Psoas muscle (tissue), 8 donors: ENCODE measurements around the gene GGT5. TPM values are rescaled to one million over a fixed set of nuclear protein-coding genes. Genes with fewer than 3 reads are reported as not detected.

Experiments used
- ATAC-seq, 4 donors: fragments of 200-7000 bp; cut with Tn5 transposase; one replicate each; pipeline ENCODE4 v1.9.1; 2020; ENCODE audit warnings: moderate library complexity in 3 of 4, mild to moderate bottlenecking in 2 of 4
- DNase-seq, 2 donors: peaks; one replicate each; pipeline ENCODE4 v3.0.0-alpha.2; 2020
- H3K27ac ChIP-seq: fragments of 200-600 bp; one replicate; pipeline ENCODE4 v1.8.0; 2022
- H3K27me3 ChIP-seq, 3 donors: fragments of 200-600 bp in 1 of 3; one replicate each; pipeline versions ENCODE4 v1.6.1 to v1.8.0; 2013 to 2022; ENCODE audit warnings: low read length in 2 of 3, mild to moderate bottlenecking in 2 of 3, moderate library complexity in 1 of 3; ENCODE audit not compliant: insufficient read depth in 3 of 3
- H3K36me3 ChIP-seq, 2 donors: fragments of 200-600 bp in 1 of 2; one replicate each; pipeline versions ENCODE4 v1.6.1 to v1.8.0; 2013 to 2022; ENCODE audit warnings: low read depth in 1 of 2, mild to moderate bottlenecking in 1 of 2, moderate library complexity in 1 of 2; ENCODE audit not compliant: insufficient read depth in 1 of 2
- H3K4me1 ChIP-seq: fragments of 200-600 bp; one replicate; pipeline ENCODE4 v1.8.0; 2022
- H3K4me3 ChIP-seq: fragments of 200-600 bp; one replicate; pipeline ENCODE4 v1.8.0; 2022; ENCODE audit warnings: mild to moderate bottlenecking
- H3K9me3 ChIP-seq: fragments of 200-600 bp; one replicate; pipeline ENCODE4 v1.8.0; 2022
- CTCF ChIP-seq: fragments of 200-600 bp; IDR thresholded peaks from one replicate; pipeline ENCODE4 v1.8.0; 2022; ENCODE audit warnings: antibody characterized with exemption
- WGBS, 3 donors: extraction: QIAGEN DNeasy Blood & Tissue Kit; methylation state at CpG; one replicate each; pipeline versions ENCODE4 v1.1.6 to v1.1.7; 2013; 5-methylcytosine and 5-hydroxymethylcytosine counted together
- intact Hi-C, 2 donors: fragments of 100-400 bp; cut with DNase I; formaldehyde crosslinking; loops; one replicate each; pipeline versions ENCODE4 v1.11.0 to v1.14.2; 2022
- polyA plus RNA-seq, 3 donors: library from polyadenylated mRNA; stranded (reverse); fragments of 200-250 nt; gene quantifications; one replicate each; pipeline ENCODE4 v1.2.3, GENCODE V29; 2013
- total RNA-seq, 4 donors: library from RNA; stranded (reverse); fragmentation: NEBNext Ultra II Directional in 2 of 4; extraction: Animal tissue kit (Norgen Biotek cat#: 25700) in 2 of 4; gene quantifications; one replicate each; pipeline versions ENCODE4 v1.2.1 to v1.2.4, GENCODE V29; 2021 to 2023
- donor health status: healthy with polysubstance abuse.
- donor health status: DM: no; HTN: no; CAD: no; lungs with moderate emphysema.
- donor health status: Bipolar disorder and iron deficiency.
- donor health status: healthy.
- donor health status: DM: yes; HTN: yes; CAD: no.
- donor health status: DM: no; HTN: no; CAD: no.
- donor health status: DM: no; HTN: no; CAD: no.
- donor health status: DM: yes; HTN: yes; CAD: no.

GGT5 gene
- total and polyA plus RNA-seq, 7 donors = 7.3 to 13.7 (median 9.8) TPM

- WGBS, 3 donors = 62 to 64% (median 63%) methylated on average over 17 to 18 of the region's 18 CpGs
- Histone ChIP-seq H3K4me3 (no peak overlapping the region), H3K27me3 (peaks cover 0 to 2% (median 0%) of the 10 kb centered on the region in 3 donors), H3K27ac (no peak overlapping the region), H3K9me3 (no peaks in the 10 kb centered on the region), H3K36me3 (no peaks in the 10 kb centered on the region), H3K4me1 (no peaks in the 10 kb centered on the region)
- ATAC-seq = no peak
- intact Hi-C loops = loop anchor here in 1 of 2 donors (5.0 kb wide), 1 partner anchor 44 kb away; no protein-coding TSS in a partner anchor
- peak in 1 of 2 donors; percentile 65 for DNase-seq
- TF ChIP-seq CTCF = no peak
Observed at GRCh38 chr22:24230911-24231656, 13.8 kb downstream of the GGT5 start.

GRCh38 chr22:24225951-24226350 is 18.9 kb downstream of the GGT5 start:
- H3K4me3 ChIP-seq = no peak overlapping the region
- H3K9me3 ChIP-seq = peaks cover 4% of the 10 kb centered on the region
- ATAC-seq (no peak), DNase-seq (no peak)
- H3K27ac ChIP-seq = no peak overlapping the region
- no peak for TF ChIP-seq CTCF
- peaks cover 0 to 2% (median 0%) of the 10 kb centered on the region in 3 donors for H3K27me3 ChIP-seq
- intact Hi-C loops = no loop called here
- H3K4me1 ChIP-seq = no peaks in the 10 kb centered on the region
- no peaks in the 10 kb centered on the region for H3K36me3 ChIP-seq
- 94 to 95% (median 95%) methylated on average over 14 of the region's 14 CpGs for WGBS, 3 donors

GRCh38 chr22:24225044-24225601 is 19.8 kb downstream of the GGT5 start:
- ATAC-seq (no peak), DNase-seq (no peak)
- no peaks in the 10 kb centered on the region for H3K36me3 ChIP-seq
- H3K9me3 ChIP-seq = peaks cover 4% of the 10 kb centered on the region
- TF ChIP-seq CTCF = no peak
- intact Hi-C loops = no loop called here
- no peak overlapping the region for H3K4me3 ChIP-seq
- H3K4me1 ChIP-seq = no peaks in the 10 kb centered on the region
- 84 to 90% (median 89%) methylated on average over 10 to 14 of the region's 14 CpGs for WGBS, 3 donors
- H3K27ac ChIP-seq = no peak overlapping the region
- H3K27me3 ChIP-seq = peaks cover 0 to 2% (median 0%) of the 10 kb centered on the region in 3 donors

GRCh38 chr22:24224468-24224867 is 20.4 kb downstream of the GGT5 start:
- no peak overlapping the region for H3K27ac ChIP-seq
- WGBS, 3 donors = 100% methylated on average over 1 of the region's 1 CpG
- H3K27me3 ChIP-seq = peaks cover 0 to 2% (median 0%) of the 10 kb centered on the region in 3 donors
- H3K4me3 ChIP-seq = no peak overlapping the region
- no peaks in the 10 kb centered on the region for H3K4me1 ChIP-seq
- intact Hi-C loops = no loop called here
- ATAC-seq (no peak), DNase-seq (no peak)
- H3K36me3 ChIP-seq = no peaks in the 10 kb centered on the region
- H3K9me3 ChIP-seq = peaks cover 4% of the 10 kb centered on the region
- TF ChIP-seq CTCF = no peak
